Measurements from ENCODE around the gene KRT9.

GRCh38 chr17:41523225-41523593 is 48.6 kb downstream of the KRT9 start:
- TF ChIP-seq CTCF (IDR thresholded peaks at IDR 0.05) (no peak), POLR2A (IDR thresholded peaks at IDR 0.05) (no peak)

All from uterus (tissue), 2 donors.